Subcutaneous adipose tissue (tissue), 4 donors: ENCODE measurements around the gene DISP2. TPM values are rescaled to one million over a fixed set of nuclear protein-coding genes. Genes with fewer than 3 reads are reported as not detected.

Source experiments
- CTCF ChIP-seq: fragments of 450-650 bp; IDR thresholded peaks from one replicate; pipeline ENCODE4 v1.5.1; 2016; ENCODE audit warnings: low read depth, mild to moderate bottlenecking, control low read depth, antibody characterized with exemption, moderate library complexity
- total RNA-seq, 4 donors: library from RNA; depleted of rRNA; stranded (reverse); fragments of >200 nt; gene quantifications; one replicate each; pipeline ENCODE4 v1.1.0, GENCODE V29; 2016

The DISP2 gene
- total RNA-seq, 4 donors from 2014 or later: under 0.01 to 0.19 (median under 0.01) TPM; not detected in 1

DNA sequence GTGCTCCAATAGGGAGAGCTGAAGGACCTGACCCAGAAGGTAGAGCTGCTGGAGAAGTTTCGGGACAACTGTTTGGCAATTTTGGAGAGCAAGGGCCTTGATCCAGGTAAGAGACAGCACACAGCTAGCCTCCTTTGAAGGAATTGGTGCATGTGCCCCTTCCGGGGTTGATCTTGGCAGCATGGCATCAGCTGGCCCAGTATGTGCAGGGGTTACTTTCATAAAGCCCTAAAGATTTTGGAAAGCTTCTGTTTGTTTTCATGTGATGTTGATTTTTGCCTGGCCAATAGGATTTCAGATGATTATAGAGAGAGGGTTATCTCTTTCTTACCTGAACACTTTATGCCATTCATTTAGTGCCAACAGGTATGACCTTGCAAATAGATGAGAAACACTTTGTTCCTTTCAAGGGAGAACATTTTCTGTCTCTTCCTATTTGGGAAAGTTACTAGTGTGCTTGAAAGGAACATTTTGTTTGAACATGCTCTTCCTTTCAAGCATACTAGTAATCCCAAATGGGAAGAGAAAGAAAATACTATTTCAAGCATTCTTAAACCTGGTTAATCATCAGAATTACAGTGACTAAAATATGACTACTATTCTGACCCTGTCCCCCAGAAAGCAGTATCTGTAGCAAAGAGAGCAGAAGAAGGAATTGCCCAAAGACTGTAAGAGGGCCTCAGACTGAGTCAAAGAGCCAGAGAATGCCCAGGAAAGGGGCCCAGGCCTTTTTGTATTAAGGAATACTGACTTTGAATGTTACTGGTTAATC is 32.0 kb downstream of the DISP2 start:
- no peak for TF ChIP-seq CTCF

GRCh38 chr15:40392986-40393948 is 35.2 kb downstream of the DISP2 start:
- TF ChIP-seq CTCF: no peak

DNA sequence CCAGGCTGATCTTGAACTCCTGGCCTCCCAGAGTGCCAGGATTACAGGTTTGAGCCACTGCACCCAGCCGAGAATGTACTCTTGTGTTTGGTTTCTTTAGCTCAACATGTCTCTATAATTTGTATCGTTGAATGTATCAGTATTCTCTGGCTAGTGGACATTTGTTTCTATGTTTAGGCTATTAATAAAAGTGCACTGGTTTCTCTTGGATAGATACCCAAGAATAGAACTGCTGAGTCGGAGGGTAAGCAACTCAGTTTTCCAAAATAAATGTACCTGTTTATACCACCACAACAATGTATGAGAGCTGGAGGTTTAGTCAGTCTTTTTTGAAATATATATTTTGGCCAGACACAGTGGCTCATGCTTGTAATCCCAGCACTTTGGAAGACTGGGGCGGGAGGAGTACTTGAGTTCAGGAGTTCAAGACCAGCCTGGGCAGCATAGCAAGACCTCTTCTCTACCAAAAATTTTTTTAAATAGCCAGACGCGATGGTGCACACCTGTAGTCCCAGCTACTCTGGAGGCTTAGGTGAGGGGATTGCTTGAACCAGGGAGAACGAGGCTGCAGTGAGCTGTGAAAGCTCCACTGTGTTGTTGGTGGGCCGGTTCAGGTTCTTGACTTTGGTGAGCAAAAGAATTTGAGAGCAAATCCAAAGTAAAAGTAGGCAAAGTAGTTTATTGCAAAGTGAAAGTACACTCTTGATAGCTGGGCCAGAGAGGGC is 39.8 kb downstream of the DISP2 start:
- TF ChIP-seq CTCF: no peak

DNA sequence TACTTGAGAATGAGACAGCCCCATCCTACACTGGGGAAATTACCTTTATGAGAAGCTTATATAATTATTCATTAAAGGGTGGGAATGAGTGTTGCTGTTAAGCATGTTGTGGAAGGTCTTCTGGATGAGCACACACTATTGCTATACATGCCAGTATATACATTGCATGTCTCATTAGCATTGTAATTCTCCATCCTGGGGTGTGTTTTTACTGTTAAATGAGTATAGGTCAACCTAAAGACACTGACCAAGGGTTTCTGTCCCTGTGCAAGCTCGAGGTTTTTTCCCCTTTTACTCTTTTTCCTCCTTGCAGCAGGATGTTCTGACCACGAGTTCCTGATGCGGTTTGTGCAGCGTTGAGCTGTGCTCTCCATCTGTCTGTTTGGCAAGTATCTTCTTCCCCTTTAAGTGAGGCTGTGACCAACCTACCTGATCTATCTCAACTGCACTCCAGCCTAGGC is 40.4 kb downstream of the DISP2 start:
- no peak for TF ChIP-seq CTCF

DNA sequence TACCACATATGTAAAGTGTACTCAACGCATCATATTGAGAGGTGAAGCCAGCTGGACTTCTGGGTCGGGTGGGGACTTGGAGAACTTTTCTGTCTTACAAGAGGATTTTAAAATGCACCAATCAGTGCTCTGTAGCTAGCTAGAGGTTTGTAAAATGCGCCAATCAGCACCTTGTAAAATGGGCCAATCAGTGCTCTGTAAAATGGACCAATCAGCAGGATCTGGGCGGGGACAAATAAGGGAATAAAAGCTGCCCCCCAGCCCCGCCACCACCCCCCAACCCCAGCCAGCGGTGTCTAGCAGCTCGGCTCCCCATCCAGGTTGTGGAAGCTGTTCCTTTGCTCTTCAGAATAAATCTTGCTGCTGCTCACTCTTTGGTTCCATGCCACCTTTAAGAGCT is 41.4 kb downstream of the DISP2 start:
- no peak for TF ChIP-seq CTCF

DNA sequence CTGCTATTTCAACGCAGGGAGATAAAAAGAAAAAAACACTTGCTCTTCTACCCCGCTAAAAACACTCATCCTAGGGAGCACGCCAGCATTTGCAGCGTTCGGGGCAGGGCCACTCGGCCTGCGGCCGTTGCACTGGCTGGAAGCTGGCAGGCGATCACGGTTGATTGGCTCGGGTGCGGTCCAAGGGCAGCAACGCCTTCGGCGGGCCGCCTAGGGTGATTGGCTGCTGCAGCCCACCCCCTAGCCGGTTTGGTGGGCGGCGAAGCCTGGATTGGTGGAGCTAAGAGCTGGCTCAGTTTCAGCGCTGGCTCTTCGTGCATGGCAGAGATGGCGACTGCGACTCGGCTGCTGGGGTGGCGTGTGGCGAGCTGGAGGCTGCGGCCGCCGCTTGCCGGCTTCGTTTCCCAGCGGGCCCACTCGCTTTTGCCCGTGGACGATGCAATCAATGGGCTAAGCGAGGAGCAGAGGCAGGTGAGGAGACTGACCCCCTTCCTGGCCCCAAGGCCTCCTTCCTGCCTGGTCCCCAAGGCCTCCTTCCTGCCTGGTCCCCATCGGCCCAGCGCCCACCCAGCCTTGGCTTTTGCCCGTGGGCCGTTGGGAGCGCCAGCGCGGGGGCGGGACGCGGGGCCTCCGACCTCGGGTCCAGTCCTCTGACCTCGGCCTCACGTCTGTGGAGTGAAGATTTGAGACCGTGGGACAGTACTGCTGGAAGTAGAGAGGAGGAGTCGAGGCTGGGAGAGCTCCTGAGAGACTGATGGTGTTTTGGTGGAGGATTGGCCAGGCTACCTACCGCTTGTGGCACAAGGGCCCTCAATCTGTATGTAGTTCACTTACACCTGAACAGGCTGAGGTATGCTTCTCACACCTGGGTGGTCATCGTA is 47.7 kb downstream of the DISP2 start, which contains the start of gene IVD:
TSS of gene IVD (plus strand) at position 295 of the 881 bp plus-strand sequence. CDS start at position 328, 33 bp downstream.
- TF ChIP-seq CTCF: no peak
